NT2/D1 (cell line): ENCODE data around the gene EFHB.

Source experiments
- SUZ12 ChIP-seq: IDR thresholded peaks from 2 replicates; pipeline ENCODE4 v1.6.1; 2011; ENCODE audit not compliant: insufficient read length, insufficient read depth; ENCODE audit errors: extremely low read depth
- YY1 ChIP-seq: IDR thresholded peaks from 2 replicates; pipeline ENCODE4 v1.6.1; 2011; ENCODE audit not compliant: insufficient read length, insufficient read depth
- ZNF274 ChIP-seq: IDR thresholded peaks from 2 replicates; pipeline ENCODE4 v1.6.1; 2011; ENCODE audit warnings: mild to moderate bottlenecking, low read depth, low read length

- TF ChIP-seq SUZ12 (no peak), ZNF274 (no peak), YY1 (no peak)
These were observed 48.5 kb downstream of the EFHB start for GRCh38 chr3:19885468-19885867.
